Measurements from ENCODE around the gene AKR7A3. TPM values are rescaled to one million over a fixed set of nuclear protein-coding genes. Genes with fewer than 3 reads are reported as not detected.

AKR7A3 gene
- total RNA-seq, 1 experiment from 2014 or later = 2.8 TPM

GRCh38 chr1:19322481-19322880 is 33.9 kb upstream of the AKR7A3 start:
- no peak overlapping the region for H3K4me3 ChIP-seq (ENCODE audit: low read depth, low read length)
- Mint-ChIP-seq H3K4me1 (ENCODE audit: low read depth, unreplicated experiment) (no peaks in the 10 kb centered on the region), H3K27ac (ENCODE audit: unreplicated experiment) (no peak overlapping the region), H3K9me3 (ENCODE audit: unreplicated experiment) (no peaks in the 10 kb centered on the region), H3K4me3 (ENCODE audit: unreplicated experiment) (no peak overlapping the region), H3K36me3 (ENCODE audit: insufficient read depth, unreplicated experiment) (peaks cover 14% of the 10 kb centered on the region), H3K27me3 (ENCODE audit: insufficient read depth, unreplicated experiment) (no peaks in the 10 kb centered on the region)
- no peaks in the 10 kb centered on the region for H3K4me1 ChIP-seq
- intact Hi-C loops (cut with micrococcal nuclease; ENCODE audit: unreplicated experiment) = no loop called here
- no peaks in the 10 kb centered on the region for H3K9me3 ChIP-seq
- no peak for TF ChIP-seq CTCF (IDR thresholded peaks at IDR 0.05; ENCODE audit: insufficient read depth in 1 of 2, low read depth in 1 of 2, low read length in 1 of 2, severe bottlenecking in 1 of 2, unreplicated experiment in 1 of 2)
- BruUV-seq (replicated peaks) = no TSS peak
- no peaks in the 10 kb centered on the region; the same call in 1 of the 2 replicates for H3K36me3 ChIP-seq (ENCODE audit: control insufficient read depth, insufficient read depth, low read length)
- no peak for DNase-seq
- no peaks in the 10 kb centered on the region for H3K27me3 ChIP-seq (replicated peaks; ENCODE audit: control insufficient read depth, insufficient read depth, low read length)
- CTCF ChIA-PET = interaction anchor here (0.6 kb wide), 1 partner anchor 35 kb away, joined by 3 read pairs; no protein-coding TSS in a partner anchor
- POLR2A ChIA-PET = no interaction called here

- Histone ChIP-seq H3K4me3 (ENCODE audit: low read depth, low read length) (no peak overlapping the region), H3K9me3 (no peaks in the 10 kb centered on the region), H3K4me1 (no peaks in the 10 kb centered on the region), H3K27me3 (replicated peaks; ENCODE audit: control insufficient read depth, insufficient read depth, low read length) (no peaks in the 10 kb centered on the region), H3K36me3 (ENCODE audit: control insufficient read depth, insufficient read depth, low read length) (no peaks in the 10 kb centered on the region; the same call in 1 of the 2 replicates)
- no peak for DNase-seq
- H3K27ac Mint-ChIP-seq (ENCODE audit: unreplicated experiment) = no peak overlapping the region
- peaks cover 11% of the 10 kb centered on the region for H3K36me3 Mint-ChIP-seq (ENCODE audit: insufficient read depth, unreplicated experiment)
- ChIA-PET POLR2A (interaction anchor here (0.9 kb wide), 1 partner anchor 11 kb away, joined by 3 read pairs; no protein-coding TSS in a partner anchor), CTCF (no interaction called here)
- TF ChIP-seq CTCF (IDR thresholded peaks at IDR 0.05; ENCODE audit: insufficient read depth in 1 of 2, low read depth in 1 of 2, low read length in 1 of 2, severe bottlenecking in 1 of 2, unreplicated experiment in 1 of 2) = no peak
- H3K27me3 Mint-ChIP-seq (ENCODE audit: insufficient read depth, unreplicated experiment) = no peaks in the 10 kb centered on the region
- no peaks in the 10 kb centered on the region for H3K9me3 Mint-ChIP-seq (ENCODE audit: unreplicated experiment)
- no TSS peak for BruUV-seq (replicated peaks)
- no peak overlapping the region for H3K4me3 Mint-ChIP-seq (ENCODE audit: unreplicated experiment)
- intact Hi-C loops (cut with micrococcal nuclease; ENCODE audit: unreplicated experiment) = no loop called here
- no peaks in the 10 kb centered on the region for H3K4me1 Mint-ChIP-seq (ENCODE audit: low read depth, unreplicated experiment)
Observed at GRCh38 chr1:19321071-19321470, 32.5 kb upstream of the AKR7A3 start.

GRCh38 chr1:19319196-19319595 is 30.6 kb upstream of the AKR7A3 start:
- POLR2A ChIA-PET = no interaction called here
- H3K4me3 ChIP-seq (ENCODE audit: low read depth, low read length) = no peak overlapping the region
- no peak overlapping the region for H3K4me3 Mint-ChIP-seq (ENCODE audit: unreplicated experiment)
- CTCF ChIA-PET = no interaction called here
- H3K36me3 Mint-ChIP-seq (ENCODE audit: insufficient read depth, unreplicated experiment) = peaks cover 11% of the 10 kb centered on the region
- H3K27ac Mint-ChIP-seq (ENCODE audit: unreplicated experiment) = no peak overlapping the region
- H3K4me1 ChIP-seq = no peaks in the 10 kb centered on the region
- no peaks in the 10 kb centered on the region for H3K9me3 Mint-ChIP-seq (ENCODE audit: unreplicated experiment)
- no peak for TF ChIP-seq CTCF (IDR thresholded peaks at IDR 0.05; ENCODE audit: insufficient read depth in 1 of 2, low read depth in 1 of 2, low read length in 1 of 2, severe bottlenecking in 1 of 2, unreplicated experiment in 1 of 2)
- BruUV-seq (replicated peaks) = no TSS peak
- intact Hi-C loops (cut with micrococcal nuclease; ENCODE audit: unreplicated experiment) = loop anchor here (10.0 kb wide), 1 partner anchor 64 kb away; the partner anchor contains the start of genes EMC1 and MRTO4
- no peaks in the 10 kb centered on the region for H3K9me3 ChIP-seq
- peaks cover 1% of the 10 kb centered on the region for H3K36me3 ChIP-seq (ENCODE audit: control insufficient read depth, insufficient read depth, low read length)
- DNase-seq = no peak
- no peaks in the 10 kb centered on the region for H3K27me3 Mint-ChIP-seq (ENCODE audit: insufficient read depth, unreplicated experiment)
- H3K4me1 Mint-ChIP-seq (ENCODE audit: low read depth, unreplicated experiment) = no peaks in the 10 kb centered on the region
- H3K27me3 ChIP-seq (replicated peaks; ENCODE audit: control insufficient read depth, insufficient read depth, low read length) = no peaks in the 10 kb centered on the region

All from Caco-2 (cell line).